ENCODE measurements around the gene ASIC4. TPM values are rescaled to one million over a fixed set of nuclear protein-coding genes. Genes with fewer than 3 reads are reported as not detected.
A peak's percentile ranks its signal among the peaks of the same experiment; 100 is the strongest.

ASIC4 gene
- total and polyA plus RNA-seq, 9 of the 15 experiments (the other 6 are each of a cell fraction or from before 2014, with no cell fraction given) = 0.07 to 19.2 (median 4.8) TPM

DNA sequence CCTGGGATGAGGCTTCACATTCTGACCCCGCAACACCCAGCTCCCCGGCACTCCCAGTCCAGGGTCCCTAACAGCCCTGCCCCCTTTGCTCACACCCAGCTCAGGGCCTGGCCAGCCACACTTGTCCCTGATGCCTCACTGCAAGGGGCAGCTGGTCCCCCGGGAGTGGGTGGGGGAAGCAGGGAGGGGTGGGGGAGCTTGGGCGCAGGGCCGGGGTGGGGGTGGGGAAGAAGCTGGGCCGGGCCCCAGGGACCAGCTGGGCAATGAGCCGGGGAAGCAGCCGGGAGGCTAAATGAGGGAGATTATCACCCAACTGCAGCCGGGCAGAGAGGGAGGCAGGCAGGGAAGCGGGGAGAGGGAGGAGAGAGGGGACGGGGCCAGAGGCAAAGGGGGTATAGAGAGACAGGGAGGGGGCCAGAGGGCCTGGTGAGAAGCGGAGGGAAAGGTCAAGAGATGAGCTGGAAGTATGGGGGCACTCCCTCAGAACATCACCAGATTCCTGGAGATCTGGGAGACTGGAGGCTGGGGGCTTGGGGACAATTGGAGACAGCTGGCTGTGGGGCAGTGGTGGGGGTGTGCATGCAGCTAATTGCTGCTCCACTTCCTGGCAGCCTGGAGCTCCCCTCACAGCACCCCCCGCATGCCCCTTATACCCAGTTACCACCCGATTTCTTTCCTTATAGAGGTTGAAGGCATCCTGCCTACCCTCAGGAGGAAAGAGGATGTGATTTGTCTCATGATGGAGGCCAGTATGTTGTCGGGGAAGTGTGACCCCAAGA, 2.5 kb upstream of the ASIC4 start (continued):
- TF ChIP-seq, protein P1, sequence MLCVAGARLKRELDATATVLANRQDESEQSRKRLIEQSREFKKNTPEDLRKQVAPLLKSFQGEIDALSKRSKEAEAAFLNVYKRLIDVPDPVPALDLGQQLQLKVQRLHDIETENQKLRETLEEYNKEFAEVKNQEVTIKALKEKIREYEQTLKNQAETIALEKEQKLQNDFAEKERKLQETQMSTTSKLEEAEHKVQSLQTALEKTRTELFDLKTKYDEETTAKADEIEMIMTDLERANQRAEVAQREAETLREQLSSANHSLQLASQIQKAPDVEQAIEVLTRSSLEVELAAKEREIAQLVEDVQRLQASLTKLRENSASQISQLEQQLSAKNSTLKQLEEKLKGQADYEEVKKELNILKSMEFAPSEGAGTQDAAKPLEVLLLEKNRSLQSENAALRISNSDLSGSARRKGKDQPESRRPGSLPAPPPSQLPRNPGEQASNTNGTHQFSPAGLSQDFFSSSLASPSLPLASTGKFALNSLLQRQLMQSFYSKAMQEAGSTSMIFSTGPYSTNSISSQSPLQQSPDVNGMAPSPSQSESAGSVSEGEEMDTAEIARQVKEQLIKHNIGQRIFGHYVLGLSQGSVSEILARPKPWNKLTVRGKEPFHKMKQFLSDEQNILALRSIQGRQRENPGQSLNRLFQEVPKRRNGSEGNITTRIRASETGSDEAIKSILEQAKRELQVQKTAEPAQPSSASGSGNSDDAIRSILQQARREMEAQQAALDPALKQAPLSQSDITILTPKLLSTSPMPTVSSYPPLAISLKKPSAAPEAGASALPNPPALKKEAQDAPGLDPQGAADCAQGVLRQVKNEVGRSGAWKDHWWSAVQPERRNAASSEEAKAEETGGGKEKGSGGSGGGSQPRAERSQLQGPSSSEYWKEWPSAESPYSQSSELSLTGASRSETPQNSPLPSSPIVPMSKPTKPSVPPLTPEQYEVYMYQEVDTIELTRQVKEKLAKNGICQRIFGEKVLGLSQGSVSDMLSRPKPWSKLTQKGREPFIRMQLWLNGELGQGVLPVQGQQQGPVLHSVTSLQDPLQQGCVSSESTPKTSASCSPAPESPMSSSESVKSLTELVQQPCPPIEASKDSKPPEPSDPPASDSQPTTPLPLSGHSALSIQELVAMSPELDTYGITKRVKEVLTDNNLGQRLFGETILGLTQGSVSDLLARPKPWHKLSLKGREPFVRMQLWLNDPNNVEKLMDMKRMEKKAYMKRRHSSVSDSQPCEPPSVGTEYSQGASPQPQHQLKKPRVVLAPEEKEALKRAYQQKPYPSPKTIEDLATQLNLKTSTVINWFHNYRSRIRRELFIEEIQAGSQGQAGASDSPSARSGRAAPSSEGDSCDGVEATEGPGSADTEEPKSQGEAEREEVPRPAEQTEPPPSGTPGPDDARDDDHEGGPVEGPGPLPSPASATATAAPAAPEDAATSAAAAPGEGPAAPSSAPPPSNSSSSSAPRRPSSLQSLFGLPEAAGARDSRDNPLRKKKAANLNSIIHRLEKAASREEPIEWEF (CRISPR knock-in tag; IDR thresholded peaks at IDR 0.05) = no peak
- no peak for TF ChIP-seq GABPB1 (CRISPR knock-in tag; IDR thresholded peaks at IDR 0.05)
- TF ChIP-seq, protein P2, sequence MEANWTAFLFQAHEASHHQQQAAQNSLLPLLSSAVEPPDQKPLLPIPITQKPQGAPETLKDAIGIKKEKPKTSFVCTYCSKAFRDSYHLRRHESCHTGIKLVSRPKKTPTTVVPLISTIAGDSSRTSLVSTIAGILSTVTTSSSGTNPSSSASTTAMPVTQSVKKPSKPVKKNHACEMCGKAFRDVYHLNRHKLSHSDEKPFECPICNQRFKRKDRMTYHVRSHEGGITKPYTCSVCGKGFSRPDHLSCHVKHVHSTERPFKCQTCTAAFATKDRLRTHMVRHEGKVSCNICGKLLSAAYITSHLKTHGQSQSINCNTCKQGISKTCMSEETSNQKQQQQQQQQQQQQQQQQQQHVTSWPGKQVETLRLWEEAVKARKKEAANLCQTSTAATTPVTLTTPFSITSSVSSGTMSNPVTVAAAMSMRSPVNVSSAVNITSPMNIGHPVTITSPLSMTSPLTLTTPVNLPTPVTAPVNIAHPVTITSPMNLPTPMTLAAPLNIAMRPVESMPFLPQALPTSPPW (CRISPR knock-in tag; IDR thresholded peaks at IDR 0.05) = peak; percentile 61
- TF ChIP-seq PHF8 (IDR thresholded peaks at IDR 0.05; ENCODE audit: borderline replicate concordance, low read length) = no peak
- peak; percentile 58 for TF ChIP-seq CBFA2T2 (conservative IDR thresholded peaks at IDR 0.05)
- no peak for TF ChIP-seq HIVEP1 (CRISPR knock-in tag; IDR thresholded peaks at IDR 0.05)
- peak; percentile 57 for TF ChIP-seq ARID1B (IDR thresholded peaks at IDR 0.05)
- TF ChIP-seq NCOR1 (IDR thresholded peaks at IDR 0.05) = peak; percentile 36; the same call in 1 of the 2 replicates
- TF ChIP-seq, protein P3, sequence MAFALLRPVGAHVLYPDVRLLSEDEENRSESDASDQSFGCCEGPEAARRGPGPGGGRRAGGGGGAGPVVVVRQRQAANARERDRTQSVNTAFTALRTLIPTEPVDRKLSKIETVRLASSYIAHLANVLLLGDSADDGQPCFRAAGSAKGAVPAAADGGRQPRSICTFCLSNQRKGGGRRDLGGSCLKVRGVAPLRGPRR (CRISPR knock-in tag; IDR thresholded peaks at IDR 0.05) = no peak
- TF ChIP-seq RBFOX2 (IDR thresholded peaks at IDR 0.05; ENCODE audit: low read depth, low read length) = no peak
- peak; percentile 23; the same call in 1 of the 2 replicates for TF ChIP-seq TAL1 (IDR thresholded peaks at IDR 0.05)
- no peak for TF ChIP-seq POLR2H (tag; IDR thresholded peaks at IDR 0.05; ENCODE audit: low read depth)
- 0 out of 2 replicates have a peak, but pooled peaks have one; percentile 12 for TF ChIP-seq TCF3 (CRISPR knock-in tag; IDR thresholded peaks at IDR 0.05)
- TF ChIP-seq HDAC1 (IDR thresholded peaks at IDR 0.05) = 0 out of 4 replicates have a peak, but pooled peaks of 1 of the 2 experiments have one; percentile 19
- no peak for TF ChIP-seq SMARCE1 (IDR thresholded peaks at IDR 0.05)
- TF ChIP-seq, protein P4, sequence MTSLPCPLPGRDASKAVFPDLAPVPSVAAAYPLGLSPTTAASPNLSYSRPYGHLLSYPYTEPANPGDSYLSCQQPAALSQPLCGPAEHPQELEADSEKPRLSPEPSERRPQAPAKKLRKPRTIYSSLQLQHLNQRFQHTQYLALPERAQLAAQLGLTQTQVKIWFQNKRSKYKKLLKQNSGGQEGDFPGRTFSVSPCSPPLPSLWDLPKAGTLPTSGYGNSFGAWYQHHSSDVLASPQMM (CRISPR knock-in tag; IDR thresholded peaks at IDR 0.05) = no peak
- TF ChIP-seq SIN3A (IDR thresholded peaks at IDR 0.05; ENCODE audit: borderline replicate concordance in 2 of 2, control insufficient read depth in 1 of 2, low read depth in 2 of 2, low read length in 2 of 2) = no peak
- no peak for TF ChIP-seq ZNF764 (CRISPR knock-in tag; IDR thresholded peaks at IDR 0.05; ENCODE audit: low read depth)
- peak; percentile 22 for TF ChIP-seq NFIC (IDR thresholded peaks at IDR 0.05)
- TF ChIP-seq CTBP1 (IDR thresholded peaks at IDR 0.05; ENCODE audit: borderline replicate concordance) = no peak
- TF ChIP-seq CSDE1 (IDR thresholded peaks at IDR 0.05) = no peak
- TF ChIP-seq KHSRP (IDR thresholded peaks at IDR 0.05) = no peak

Data from K562 (cell line).